Smooth muscle cell (in vitro differentiated cells): ENCODE data around the gene GRIA4. TPM values are rescaled to one million over a fixed set of nuclear protein-coding genes. Genes with fewer than 3 reads are reported as not detected.

Experiments used
- DNase-seq: peaks from one replicate; lab custom pipeline; 2025; ENCODE audit not compliant: unreplicated experiment; lab: John Stamatoyannopoulos, UW
- H2AFZ ChIP-seq: fragments of 200-600 bp; sonication (generic); 2 replicates; pipeline ENCODE4 v1.6.0; 2016; ENCODE audit warnings: antibody characterized with exemption, low read depth, mild to moderate bottlenecking
- H3F3A ChIP-seq: fragments of 200-600 bp; sonication (generic); 2 replicates; pipeline ENCODE4 v1.6.0; 2017; ENCODE audit warnings: antibody characterized with exemption, low read depth
- H3K27ac ChIP-seq: fragments of 200-600 bp; sonication (generic); 2 replicates; pipeline ENCODE4 v1.5.1; 2016; ENCODE audit warnings: low read depth, mild to moderate bottlenecking
- H3K27me3 ChIP-seq: fragments of 200-600 bp; sonication (generic); 2 replicates; pipeline ENCODE4 v1.6.1; 2016; ENCODE audit warnings: low read depth, mild to moderate bottlenecking
- H3K36me3 ChIP-seq: fragments of 200-600 bp; sonication (generic); 2 replicates; pipeline ENCODE4 v1.5.1; 2016; ENCODE audit warnings: low read depth
- H3K4me1 ChIP-seq: fragments of 200-600 bp; sonication (generic); 2 replicates; pipeline ENCODE4 v1.5.1; 2016; ENCODE audit warnings: low read depth
- H3K4me2 ChIP-seq: fragments of 200-600 bp; sonication (generic); 2 replicates; pipeline ENCODE4 v1.6.0; 2016; ENCODE audit warnings: mild to moderate bottlenecking
- H3K4me3 ChIP-seq: fragments of 200-600 bp; sonication (generic); 2 replicates; pipeline ENCODE4 v1.5.1; 2016; ENCODE audit warnings: mild to moderate bottlenecking
- H3K79me2 ChIP-seq: fragments of 200-600 bp; sonication (generic); 2 replicates; pipeline ENCODE4 v1.6.0; 2016; ENCODE audit warnings: low read depth, mild to moderate bottlenecking
- H3K9ac ChIP-seq: fragments of 200-600 bp; sonication (generic); 2 replicates; pipeline ENCODE4 v1.6.0; 2016; ENCODE audit warnings: low read depth
- H3K9me3 ChIP-seq: fragments of 200-600 bp; sonication (generic); replicated peaks from 2 replicates; pipeline ENCODE4 v1.5.1; 2016; ENCODE audit warnings: low read depth
- H4K20me1 ChIP-seq: fragments of 200-600 bp; sonication (generic); 2 replicates; pipeline ENCODE4 v1.6.0; 2016; ENCODE audit warnings: low read depth
- CTCF ChIP-seq: fragments of 200-600 bp; sonication (generic); IDR thresholded peaks from 2 replicates; pipeline ENCODE4 v1.5.1; 2017; ENCODE audit warnings: borderline replicate concordance, mild to moderate bottlenecking, antibody characterized with exemption; ENCODE audit not compliant: insufficient read depth, poor library complexity, severe bottlenecking
- WGBS: methylation state at CpG from one replicate; pipeline ENCODE4 v1.1.7; 2016; ENCODE audit warnings: low lambda C conversion rate; 5-methylcytosine and 5-hydroxymethylcytosine counted together
- polyA plus RNA-seq: library from polyadenylated mRNA; unstranded; fragments of >200 nt; fragmentation: Nextera tagmentation; extraction: Ambion mirVana; gene quantifications from 2 replicates; pipeline ENCODE4 v1.2.1, GENCODE V29; 2016
- total RNA-seq: library from RNA; depleted of rRNA; stranded (reverse); fragments of >200 nt; gene quantifications from 2 replicates; pipeline ENCODE4 v1.2.3, GENCODE V29; 2014

Gene GRIA4
- total and polyA plus RNA-seq, 2 experiments from 2014 or later, result 3.1 TPM; not detected in 1

- H3K4me1 ChIP-seq, result no peaks in the 10 kb centered on the region
- H3K36me3 ChIP-seq, result no peaks in the 10 kb centered on the region
- no peak overlapping the region for H3K9ac ChIP-seq
- TF ChIP-seq CTCF, result no peak
- no peaks in the 10 kb centered on the region for H4K20me1 ChIP-seq
- H3K27me3 ChIP-seq, result no peaks in the 10 kb centered on the region
- no peak for DNase-seq
- H3F3A ChIP-seq, result no peaks in the 10 kb centered on the region
- no peaks in the 10 kb centered on the region for H3K9me3 ChIP-seq
- no peak overlapping the region for H3K4me3 ChIP-seq
- no peak overlapping the region for H3K27ac ChIP-seq
- H3K79me2 ChIP-seq, result no peaks in the 10 kb centered on the region
- WGBS, result 80% methylated on average over 2 of the region's 2 CpGs
- H2AFZ ChIP-seq, result no peak overlapping the region
- H3K4me2 ChIP-seq, result no peak overlapping the region
Observed at GRCh38 chr11:105793092-105793491, 183.2 kb downstream of the GRIA4 start.

GRCh38 chr11:105799263-105799662, 189.4 kb downstream of the GRIA4 start:
- no peak for TF ChIP-seq CTCF
- no peak overlapping the region for H2AFZ ChIP-seq
- no peaks in the 10 kb centered on the region for H3K27me3 ChIP-seq
- H3K9me3 ChIP-seq, result no peaks in the 10 kb centered on the region
- H3K4me1 ChIP-seq, result no peaks in the 10 kb centered on the region
- WGBS, result 88% methylated on average over 2 of the region's 2 CpGs
- H3K36me3 ChIP-seq, result no peaks in the 10 kb centered on the region
- DNase-seq, result no peak
- no peak overlapping the region for H3K4me3 ChIP-seq
- H3F3A ChIP-seq, result no peaks in the 10 kb centered on the region
- no peak overlapping the region for H3K9ac ChIP-seq
- H3K27ac ChIP-seq, result no peak overlapping the region
- no peaks in the 10 kb centered on the region for H3K79me2 ChIP-seq
- no peaks in the 10 kb centered on the region for H4K20me1 ChIP-seq
- no peak overlapping the region for H3K4me2 ChIP-seq

GRCh38 chr11:105799728-105800462, 190.0 kb downstream of the GRIA4 start:
- no peak overlapping the region for H3K4me2 ChIP-seq
- no peaks in the 10 kb centered on the region for H3K4me1 ChIP-seq
- H3K79me2 ChIP-seq, result no peaks in the 10 kb centered on the region
- no peak for DNase-seq
- H3K9ac ChIP-seq, result no peak overlapping the region
- H3K27ac ChIP-seq, result no peak overlapping the region
- no peak overlapping the region for H2AFZ ChIP-seq
- no peak for TF ChIP-seq CTCF
- H3F3A ChIP-seq, result no peaks in the 10 kb centered on the region
- WGBS, result 88% methylated on average over 2 of the region's 2 CpGs
- H3K27me3 ChIP-seq, result no peaks in the 10 kb centered on the region
- no peaks in the 10 kb centered on the region for H3K36me3 ChIP-seq
- no peak overlapping the region for H3K4me3 ChIP-seq
- no peaks in the 10 kb centered on the region for H4K20me1 ChIP-seq
- H3K9me3 ChIP-seq, result no peaks in the 10 kb centered on the region

GRCh38 chr11:105802390-105802789, 192.5 kb downstream of the GRIA4 start:
- Histone ChIP-seq H3K9ac (no peak overlapping the region), H3K27ac (no peak overlapping the region), H2AFZ (no peak overlapping the region), H3K4me2 (no peak overlapping the region), H3K9me3 (no peaks in the 10 kb centered on the region), H3K4me3 (no peak overlapping the region), H3K79me2 (no peaks in the 10 kb centered on the region), H3K4me1 (no peaks in the 10 kb centered on the region), H3K36me3 (no peaks in the 10 kb centered on the region), H4K20me1 (no peaks in the 10 kb centered on the region), H3K27me3 (no peaks in the 10 kb centered on the region), H3F3A (no peaks in the 10 kb centered on the region)
- TF ChIP-seq CTCF, result no peak
- no peak for DNase-seq
